Measurements from ENCODE around the gene MAPK1IP1L.

- TF ChIP-seq E2F1 (CRISPR knock-in tag; IDR thresholded peaks at IDR 0.05), result no peak
- no peak for TF ChIP-seq ZNF512 (CRISPR knock-in tag; IDR thresholded peaks at IDR 0.05; ENCODE audit: borderline replicate concordance)
- no peak for TF ChIP-seq ATF6 (CRISPR knock-in tag; IDR thresholded peaks at IDR 0.05)
- no peak for TF ChIP-seq CREB1 (CRISPR knock-in tag; IDR thresholded peaks at IDR 0.05)
- TF ChIP-seq CTCF (IDR thresholded peaks at IDR 0.05), result no peak
- no peak for TF ChIP-seq GABPB1 (CRISPR knock-in tag; IDR thresholded peaks at IDR 0.05)
These were observed 64.0 kb downstream of the MAPK1IP1L start for GRCh38 chr14:55115460-55115859.
